ENCODE data around the gene TMEM272. TPM values are rescaled to one million over a fixed set of nuclear protein-coding genes. Genes with fewer than 3 reads are reported as not detected.

Gene TMEM272
- total and polyA plus RNA-seq, 9 of the 15 experiments (the other 6 are each of a cell fraction or from before 2014, with no cell fraction given), result 0.04 to 0.16 (median 0.06) TPM; not detected in 2

- no peak for DNase-seq (ENCODE audit: extremely low read depth in 1 of 4, low spot score in 3 of 4)
- Histone ChIP-seq H3K36me3 (ENCODE audit: control insufficient read depth, insufficient read depth, low read length) (no peaks in the 10 kb centered on the region), H4K20me1 (replicated peaks; ENCODE audit: control insufficient read depth, insufficient read depth, low read length) (no peaks in the 10 kb centered on the region), H3K9me3 (replicated peaks; ENCODE audit: control insufficient read depth, insufficient read depth, low read depth, low read length) (no peaks in the 10 kb centered on the region), H3K4me1 (replicated peaks in 1 of 2; ENCODE audit: control insufficient read depth in 2 of 2, insufficient read depth in 2 of 2, low read length in 2 of 2) (peaks cover 5 to 12% of the 10 kb centered on the region in 2 experiments; a peak in 4 of 5 replicates), H2AFZ (ENCODE audit: low read depth, low read length) (no peak overlapping the region), H3K4me2 (ENCODE audit: insufficient read depth, low read length) (no peak overlapping the region), H3K9ac (ENCODE audit: insufficient read depth in 1 of 2, low read depth in 2 of 2, low read length in 2 of 2) (no peak overlapping the region; a peak in 1 of 4 replicates), H3K4me3 (no peak overlapping the region), H3K9me1 (ENCODE audit: control insufficient read depth, insufficient read depth, low read length) (no peaks in the 10 kb centered on the region), H3K27ac (ENCODE audit: extremely low read depth, low read depth, low read length) (no peak overlapping the region), H3K79me2 (ENCODE audit: control insufficient read depth, insufficient read depth, low read length) (no peaks in the 10 kb centered on the region), H3K27me3 (ENCODE audit: control insufficient read depth in 2 of 2, insufficient read depth in 2 of 2, low read length in 2 of 2) (0 out of 5 replicates have a peak, but pooled peaks cover 0 to 4% of the 10 kb centered on the region in 2 experiments)
- CTCF ChIA-PET (ENCODE audit: low intra/inter-chr PET ratio), result no interaction called here
- 37% methylated on average over 10 of the region's 10 CpGs for WGBS (ENCODE audit: insufficient coverage, low coverage, missing lambda C conversion rate)
- no peak for ATAC-seq
- FAIRE-seq, result no peak
- POLR2A ChIA-PET, result interaction anchor here (0.6 to 1.9 kb wide), 7 partner anchors 10 to 526 kb away, joined by 3 to 8 read pairs (median 3); partner anchors contain the start of gene INTS6
- intact Hi-C loops (cut with micrococcal nuclease) (no loop called here), in situ Hi-C loops (cut with MboI) (no loop called here)
- no TSS peak for BruUV-seq (replicated peaks)
- TF ChIP-seq BRF2 (IDR thresholded peaks at IDR 0.05; ENCODE audit: borderline replicate concordance, insufficient read depth, insufficient read length) (no peak), SRSF7 (optimal IDR thresholded peaks at IDR 0.05; ENCODE audit: low read depth, low read length) (no peak), EGR1 (conservative IDR thresholded peaks at IDR 0.05) (peak; percentile 60), ETS2 (tag; IDR thresholded peaks at IDR 0.05; ENCODE audit: borderline replicate concordance, poor library complexity, severe bottlenecking) (no peak), UBTF (IDR thresholded peaks at IDR 0.05; ENCODE audit: borderline replicate concordance in 1 of 2, low read depth in 2 of 2, low read length in 2 of 2) (0 out of 4 replicates have a peak, but pooled peaks of 1 of the 2 experiments have one; percentile 0), MLX (CRISPR knock-in tag; conservative IDR thresholded peaks at IDR 0.05) (no peak), POU5F1 (IDR thresholded peaks at IDR 0.05; ENCODE audit: borderline replicate concordance, low read depth, low read length, partially characterized antibody) (no peak), CEBPZ (IDR thresholded peaks at IDR 0.05; ENCODE audit: borderline replicate concordance, low read depth, low read length) (no peak)
These were observed 58.3 kb downstream of the TMEM272 start for GRCh38 chr13:51786425-51787265.
